Left lung (tissue), 10 donors: ENCODE measurements around the gene DNAJB6. TPM values are rescaled to one million over a fixed set of nuclear protein-coding genes. Genes with fewer than 3 reads are reported as not detected.

Experiments used
- ATAC-seq: fragments of 200-7000 bp; cut with Tn5 transposase; one replicate; pipeline ENCODE4 v1.9.1; 2020; ENCODE audit warnings: moderate library complexity
- DNase-seq, 4 donors: peaks; one replicate each; pipeline ENCODE4 v3.0.0-alpha.2; 2013 to 2020
- H3K27ac ChIP-seq, 2 donors: fragments of 200-600 bp; sonication (generic) in 1 of 2; one replicate each; pipeline versions ENCODE4 v1.5.0 to v1.8.0; 2020 to 2021
- H3K27me3 ChIP-seq, 2 donors: fragments of 200-600 bp; sonication (generic) in 1 of 2; one replicate each; pipeline versions ENCODE4 v1.5.0 to v1.8.0; 2020 to 2021
- H3K36me3 ChIP-seq, 2 donors: fragments of 200-600 bp; sonication (generic) in 1 of 2; one replicate each; pipeline versions ENCODE4 v1.5.0 to v1.8.0; 2020 to 2021
- H3K4me1 ChIP-seq, 2 donors: fragments of 200-600 bp; one replicate each; pipeline ENCODE4 v1.8.0; 2021
- H3K4me3 ChIP-seq, 2 donors: fragments of 200-600 bp; sonication (generic) in 1 of 2; one replicate each; pipeline versions ENCODE4 v1.5.0 to v1.8.0; 2020 to 2021; ENCODE audit warnings: mild to moderate bottlenecking in 1 of 2
- H3K9me3 ChIP-seq, 2 donors: fragments of 200-600 bp; sonication (generic) in 1 of 2; one replicate each; pipeline versions ENCODE4 v1.5.0 to v1.8.0; 2020 to 2021
- CTCF ChIP-seq, 2 donors: fragments of 200-600 bp; sonication (generic) in 1 of 2; IDR thresholded peaks; one replicate each; pipeline versions ENCODE4 v1.5.0 to v1.8.0; 2021; ENCODE audit warnings: antibody characterized with exemption in 2 of 2
- intact Hi-C, 2 donors: fragments of 100-400 bp; cut with DNase I; formaldehyde crosslinking; loops; one replicate each; pipeline versions ENCODE4 v1.11.2 to v1.14.2; 2022
- polyA plus RNA-seq, 6 donors: library from polyadenylated mRNA; unstranded; fragments of 120-200 nt; gene quantifications; one replicate each; pipeline ENCODE4 v1.2.1, GENCODE V29; 2013; ENCODE audit not compliant: insufficient read length in 6 of 6
- total RNA-seq, 2 donors: library from RNA; stranded (reverse); fragmentation: NEBNext Ultra II Directional; extraction: Animal tissue kit (Norgen Biotek cat#: 25700); gene quantifications; one replicate each; pipeline ENCODE4 v1.2.1, GENCODE V29; 2021
- donor health status: DM: no; HTN: yes; CAD: no.
- donor health status: DM: no; HTN: no; CAD: no.

The DNAJB6 gene
- total and polyA plus RNA-seq, 8 donors: 76.6 to 150 (median 131) TPM

- no peaks in the 10 kb centered on the region for H3K27me3 ChIP-seq
- no peak for ATAC-seq
- H3K27ac ChIP-seq: no peak overlapping the region
- DNase-seq: peak in 1 of 4 donors; percentile 64
- H3K4me1 ChIP-seq: no peaks in the 10 kb centered on the region
- intact Hi-C loops: no loop called here
- no peaks in the 10 kb centered on the region for H3K9me3 ChIP-seq
- TF ChIP-seq CTCF (IDR thresholded peaks at IDR 0.05): no peak
- H3K36me3 ChIP-seq: peaks cover 0 to 96% of the 10 kb centered on the region in 2 donors
- no peak overlapping the region for H3K4me3 ChIP-seq
These were observed 77.3 kb downstream of the DNAJB6 start for GRCh38 chr7:157413881-157414701.

DNA sequence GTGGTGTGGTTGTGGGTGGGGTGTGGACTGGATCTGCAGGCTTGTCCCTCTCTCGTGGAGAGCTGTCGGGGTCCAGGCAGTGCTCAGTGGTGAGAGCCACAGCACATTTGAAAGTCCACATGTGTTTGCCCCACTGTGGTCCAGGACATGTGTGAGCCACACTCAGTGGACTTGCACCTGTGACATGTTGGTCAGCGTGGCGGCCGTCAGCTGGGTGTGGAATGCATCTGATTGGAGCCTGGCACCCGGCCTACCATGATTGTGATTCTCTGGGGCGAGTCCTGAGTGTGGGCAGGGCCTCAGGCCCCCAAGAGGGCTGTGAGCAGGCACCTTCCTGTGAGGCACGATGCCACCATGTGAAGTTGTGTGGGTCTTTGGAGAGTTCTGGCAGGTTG, 77.9 kb downstream of the DNAJB6 start:
- no peak overlapping the region for H3K4me3 ChIP-seq
- peak in 1 of 4 donors; percentile 72 for DNase-seq
- no peaks in the 10 kb centered on the region for H3K9me3 ChIP-seq
- intact Hi-C loops: no loop called here
- H3K4me1 ChIP-seq: no peaks in the 10 kb centered on the region
- no peak overlapping the region for H3K27ac ChIP-seq
- no peak for ATAC-seq
- H3K36me3 ChIP-seq: peaks cover 0 to 93% of the 10 kb centered on the region in 2 donors
- TF ChIP-seq CTCF (IDR thresholded peaks at IDR 0.05): no peak
- H3K27me3 ChIP-seq: no peaks in the 10 kb centered on the region

DNA sequence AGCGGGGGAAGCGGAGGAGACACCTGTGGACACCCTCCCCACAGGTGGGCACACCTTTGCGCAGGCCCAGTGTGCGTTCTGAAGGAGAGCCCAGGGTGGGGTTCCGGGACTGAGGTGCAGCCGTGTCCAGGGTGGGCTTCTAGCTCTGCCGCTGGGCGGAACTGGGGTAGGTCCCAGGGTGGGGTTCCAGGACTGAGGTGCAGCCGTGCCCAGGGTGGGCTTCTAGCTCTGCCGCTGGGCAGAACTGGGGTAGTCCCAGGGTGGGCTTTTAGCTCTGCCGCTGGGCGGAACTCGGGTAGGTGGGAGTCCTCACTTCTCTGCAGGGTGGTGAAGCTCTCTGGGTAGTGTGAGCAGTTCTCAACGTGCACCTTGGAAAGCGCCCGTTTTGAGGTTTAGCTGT, 78.7 kb downstream of the DNAJB6 start:
- ATAC-seq: no peak
- peaks cover 0 to 87% of the 10 kb centered on the region in 2 donors for H3K36me3 ChIP-seq
- H3K27ac ChIP-seq: no peak overlapping the region
- intact Hi-C loops: no loop called here
- no peaks in the 10 kb centered on the region for H3K4me1 ChIP-seq
- H3K9me3 ChIP-seq: no peaks in the 10 kb centered on the region
- H3K27me3 ChIP-seq: no peaks in the 10 kb centered on the region
- TF ChIP-seq CTCF (IDR thresholded peaks at IDR 0.05): no peak
- no peak overlapping the region for H3K4me3 ChIP-seq
- peak in 1 of 4 donors; percentile 67 for DNase-seq

DNA sequence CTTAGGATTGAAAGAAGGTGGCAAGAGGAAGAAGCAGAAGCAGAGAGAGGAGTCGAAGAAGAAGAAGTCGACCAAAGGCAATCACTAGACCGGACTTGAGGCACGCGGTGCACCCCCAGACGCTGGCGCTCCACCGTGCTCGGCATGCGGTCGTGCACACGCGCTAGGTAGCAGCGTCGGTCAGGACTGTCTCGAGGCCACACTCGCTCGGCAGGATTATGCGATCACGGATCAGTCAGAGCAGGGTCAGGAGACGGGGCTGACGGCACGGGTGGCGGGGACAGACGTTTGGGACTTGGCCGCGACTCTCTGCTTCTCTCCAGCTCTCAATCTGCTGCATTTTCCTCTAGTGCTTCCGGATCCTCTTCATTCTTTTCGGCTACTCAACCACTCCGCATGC, 79.2 kb downstream of the DNAJB6 start:
- Histone ChIP-seq H3K4me3 (no peak overlapping the region), H3K27ac (no peak overlapping the region), H3K36me3 (peaks cover 0 to 87% of the 10 kb centered on the region in 2 donors), H3K27me3 (no peaks in the 10 kb centered on the region), H3K9me3 (no peaks in the 10 kb centered on the region), H3K4me1 (no peaks in the 10 kb centered on the region)
- ATAC-seq (no peak), DNase-seq (peak in 1 of 4 donors; percentile 72)
- no peak for TF ChIP-seq CTCF (IDR thresholded peaks at IDR 0.05)
- intact Hi-C loops: no loop called here

DNA sequence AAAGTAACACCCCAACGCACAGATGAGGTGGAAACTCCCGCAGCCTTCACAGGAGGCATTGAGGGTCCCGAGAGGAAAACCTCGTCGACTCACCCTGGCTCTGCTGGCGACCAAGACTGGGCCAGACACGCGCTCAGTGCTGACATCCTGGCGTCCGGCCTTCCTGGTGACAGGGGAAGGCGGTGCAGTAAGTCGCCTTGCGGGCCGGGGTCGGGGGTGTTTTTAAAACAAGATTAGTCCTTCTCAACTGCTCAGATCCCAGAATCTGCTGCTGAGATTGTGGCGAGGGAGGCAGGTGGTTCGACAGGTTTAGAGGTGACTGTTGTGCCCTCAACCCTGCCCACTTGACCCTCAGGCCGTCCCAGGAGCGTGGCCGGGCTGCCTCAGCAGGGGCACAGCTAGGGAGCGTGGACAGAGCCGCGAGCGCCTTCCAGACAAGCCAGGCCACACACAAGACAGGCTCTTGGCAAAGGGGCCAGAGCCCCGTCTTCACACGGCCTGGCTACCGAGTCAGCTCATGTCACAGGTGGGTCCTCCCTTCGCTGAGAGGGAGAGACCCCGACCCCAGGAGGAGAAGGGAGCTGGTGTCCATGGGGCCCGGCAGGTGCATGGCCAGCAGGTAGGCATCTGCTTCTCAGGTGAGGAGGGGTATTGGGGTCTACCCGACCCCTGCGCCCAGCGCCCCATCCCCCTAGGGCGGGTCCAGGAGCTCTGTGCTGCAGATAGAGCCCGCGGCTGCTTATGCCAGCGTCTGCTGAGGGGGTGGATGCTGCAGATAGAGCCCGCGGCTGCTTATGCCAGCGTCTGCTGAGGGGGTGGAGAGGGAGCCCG, 81.6 kb downstream of the DNAJB6 start:
- intact Hi-C loops: no loop called here
- TF ChIP-seq CTCF (IDR thresholded peaks at IDR 0.05): no peak
- no peaks in the 10 kb centered on the region for H3K9me3 ChIP-seq
- no peaks in the 10 kb centered on the region for H3K4me1 ChIP-seq
- peak in 1 of 4 donors; percentile 69 for DNase-seq
- H3K27ac ChIP-seq: no peak overlapping the region
- no peak overlapping the region for H3K4me3 ChIP-seq
- no peak for ATAC-seq
- H3K36me3 ChIP-seq: peaks cover 0 to 80% of the 10 kb centered on the region in 2 donors
- H3K27me3 ChIP-seq: no peaks in the 10 kb centered on the region
